Activated CD8-positive, alpha-beta T cell treated with anti-CD3 and anti-CD28 coated beads for 36 hours (primary cell): ENCODE data around the gene NXPH1. TPM values are rescaled to one million over a fixed set of nuclear protein-coding genes. Genes with fewer than 3 reads are reported as not detected.

Source experiments
- ATAC-seq: fragments of 200-7000 bp; cut with Tn5 transposase; one replicate; pipeline ENCODE4 v1.10.0; 2021; ENCODE audit warnings: mild to moderate bottlenecking, moderate library complexity
- CTCF ChIA-PET: fragments of 350-600 bp; sonication (Branson Sonifier 250); formaldehyde crosslinking; loops from one replicate; lab custom pipeline; 2021; ENCODE audit warnings: antibody characterized with exemption; lab: Charles Lee
- POLR2A ChIA-PET: fragments of 350-600 bp; sonication (Branson Sonifier 250); formaldehyde crosslinking; loops from one replicate; lab custom pipeline; 2021; ENCODE audit warnings: antibody characterized with exemption; lab: Charles Lee
- DNase-seq: peaks from one replicate; pipeline ENCODE4 v3.0.0-alpha.2; 2020
- H3K27ac Mint-ChIP-seq: one replicate; pipeline ENCODE4 v1.8.0; 2021; ENCODE audit warnings: mild to moderate bottlenecking, mixed read lengths
- H3K27me3 Mint-ChIP-seq: one replicate; pipeline ENCODE4 v1.8.0; 2021; ENCODE audit warnings: mixed read lengths
- H3K36me3 Mint-ChIP-seq: one replicate; pipeline ENCODE4 v1.8.0; 2021; ENCODE audit warnings: low read depth, mixed read lengths
- H3K4me1 Mint-ChIP-seq: one replicate; pipeline ENCODE4 v1.8.0; 2021; ENCODE audit warnings: low read depth, mixed read lengths
- H3K4me3 Mint-ChIP-seq: one replicate; pipeline ENCODE4 v1.8.0; 2021; ENCODE audit warnings: mild to moderate bottlenecking, moderate library complexity, mixed read lengths
- H3K9me3 Mint-ChIP-seq: one replicate; pipeline ENCODE4 v1.8.0; 2021; ENCODE audit warnings: mixed read lengths
- CTCF ChIP-seq: fragments of 200-600 bp; IDR thresholded peaks from one replicate; pipeline ENCODE4 v1.8.0; 2022; ENCODE audit warnings: antibody characterized with exemption, mild to moderate bottlenecking
- intact Hi-C: fragments of 100-400 bp; cut with micrococcal nuclease; formaldehyde crosslinking; loops from one replicate; pipeline ENCODE4 v1.10.0; 2022
- total RNA-seq, 2 experiments: library from RNA; stranded (reverse); gene quantifications; one replicate each; pipeline ENCODE4 v1.2.3, GENCODE V29; 2021

The NXPH1 gene
- total RNA-seq, 2 experiments from 2014 or later, result not detected

- H3K27ac Mint-ChIP-seq, result no peak overlapping the region
- no peak overlapping the region for H3K4me3 Mint-ChIP-seq
Measured at GRCh38 chr7:8441106-8441965, 7.9 kb downstream of the NXPH1 start.

GRCh38 chr7:8442051-8442813 is 8.8 kb downstream of the NXPH1 start:
- CTCF ChIA-PET, result no interaction called here
- POLR2A ChIA-PET, result interaction anchor here (0.6 kb wide), 1 partner anchor 1182 kb away, joined by 4 read pairs; no protein-coding TSS in a partner anchor

More at GRCh38 chr7:8441106-8441965, 7.9 kb downstream of the NXPH1 start:
- intact Hi-C loops, result no loop called here
- H3K27me3 Mint-ChIP-seq, result peaks cover 71% of the 10 kb centered on the region
- no peak for ATAC-seq
- H3K4me1 Mint-ChIP-seq, result peaks cover 12% of the 10 kb centered on the region
- POLR2A ChIA-PET, result interaction anchor here (0.6 kb wide), 1 partner anchor 1181 kb away, joined by 4 read pairs; no protein-coding TSS in a partner anchor
- CTCF ChIA-PET, result no interaction called here
- no peak for TF ChIP-seq CTCF
- no peak for DNase-seq
- H3K36me3 Mint-ChIP-seq, result peaks cover 7% of the 10 kb centered on the region
- peaks cover 5% of the 10 kb centered on the region for H3K9me3 Mint-ChIP-seq

GRCh38 chr7:8442814-8443304 is 9.4 kb downstream of the NXPH1 start:
- intact Hi-C loops, result no loop called here

More at GRCh38 chr7:8442051-8442813, 8.8 kb downstream of the NXPH1 start:
- no peak for TF ChIP-seq CTCF
- ATAC-seq (no peak), DNase-seq (no peak)
- intact Hi-C loops, result no loop called here
- no peak overlapping the region for H3K27ac Mint-ChIP-seq
- peaks cover 6% of the 10 kb centered on the region for H3K4me1 Mint-ChIP-seq
- peaks cover 7% of the 10 kb centered on the region for H3K36me3 Mint-ChIP-seq
- H3K27me3 Mint-ChIP-seq, result peaks cover 63% of the 10 kb centered on the region
- H3K9me3 Mint-ChIP-seq, result peaks cover 5% of the 10 kb centered on the region
- no peak overlapping the region for H3K4me3 Mint-ChIP-seq

GRCh38 chr7:8443576-8444467 is 10.4 kb downstream of the NXPH1 start:
- DNase-seq (no peak), ATAC-seq (no peak)
- Mint-ChIP-seq H3K4me1 (peaks cover 6% of the 10 kb centered on the region), H3K9me3 (peaks cover 5% of the 10 kb centered on the region), H3K27ac (no peak overlapping the region), H3K36me3 (peaks cover 7% of the 10 kb centered on the region), H3K27me3 (peaks cover 48% of the 10 kb centered on the region), H3K4me3 (no peak overlapping the region)
- CTCF ChIA-PET, result no interaction called here
- TF ChIP-seq CTCF, result no peak
- POLR2A ChIA-PET, result no interaction called here
- intact Hi-C loops, result no loop called here

More at GRCh38 chr7:8442814-8443304, 9.4 kb downstream of the NXPH1 start:
- Mint-ChIP-seq H3K36me3 (peaks cover 7% of the 10 kb centered on the region), H3K4me1 (peaks cover 6% of the 10 kb centered on the region), H3K4me3 (no peak overlapping the region), H3K27ac (no peak overlapping the region), H3K9me3 (peaks cover 5% of the 10 kb centered on the region), H3K27me3 (peaks cover 57% of the 10 kb centered on the region)
- ATAC-seq (peak; percentile 93), DNase-seq (peak; percentile 73)
- CTCF ChIA-PET, result no interaction called here
- TF ChIP-seq CTCF, result no peak
- POLR2A ChIA-PET, result no interaction called here
